Measurements from ENCODE around the gene AMBP. TPM values are rescaled to one million over a fixed set of nuclear protein-coding genes. Genes with fewer than 3 reads are reported as not detected.

Gene AMBP
- total RNA-seq, 2 donors from 2014 or later, result 0.21 to 0.39 TPM

DNA sequence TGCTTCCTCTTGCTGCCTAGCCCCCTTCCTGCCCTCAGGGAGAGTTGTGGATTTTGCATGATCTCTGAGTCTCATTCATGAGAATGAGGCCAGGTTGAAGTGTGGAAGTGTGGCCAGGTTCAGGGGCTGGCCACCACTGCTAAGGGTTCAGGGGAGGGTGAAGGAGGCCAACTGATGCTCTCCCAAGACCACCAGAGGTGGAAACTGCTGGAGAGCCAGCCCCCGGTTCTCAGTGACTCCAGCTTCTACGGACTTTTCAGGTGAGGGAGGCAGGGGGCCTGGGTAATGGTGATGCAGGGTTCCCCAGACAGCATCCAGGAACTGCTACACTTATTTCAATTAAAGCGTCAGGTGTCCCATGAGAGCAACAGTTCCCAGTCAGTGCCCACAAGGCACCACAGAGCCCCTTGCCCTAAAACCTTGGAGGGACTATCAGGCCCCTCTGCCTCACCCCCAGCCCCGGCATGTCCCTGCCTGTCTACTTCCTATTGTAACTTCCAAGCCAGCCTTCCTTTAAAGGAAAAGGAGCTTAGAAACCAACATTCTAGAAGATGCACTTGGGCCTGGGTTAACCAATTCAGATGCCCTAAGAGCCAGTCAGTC is 50.1 kb downstream of the AMBP start:
- DNase-seq, result no peak

GRCh38 chr9:114027159-114027862 is 50.8 kb downstream of the AMBP start:
- no peak for DNase-seq
- intact Hi-C loops (cut with DNase I), result no loop called here
- ATAC-seq, result no peak

More for the DNA sequence above, 50.1 kb downstream of the AMBP start:
- no peak for ATAC-seq
- intact Hi-C loops (cut with DNase I), result no loop called here

DNA sequence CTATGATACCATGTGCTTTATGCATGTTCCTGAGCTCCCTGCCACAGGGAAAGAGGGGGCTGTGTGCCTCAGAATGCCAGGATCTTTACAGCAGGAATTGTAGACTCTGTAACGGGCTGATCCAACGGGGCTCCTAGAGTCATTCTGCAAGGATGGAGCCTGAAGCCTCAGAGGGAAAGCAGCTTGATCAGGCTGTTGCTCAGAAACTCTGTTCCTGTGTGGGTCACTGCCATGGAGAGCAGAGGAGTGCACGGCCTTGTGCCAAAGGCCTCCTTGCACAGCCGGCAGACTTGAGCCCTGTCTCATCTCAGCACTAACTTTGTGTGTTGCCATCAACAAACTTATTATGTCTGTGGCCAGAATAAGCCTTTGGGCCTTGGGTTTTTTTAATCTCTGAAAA is 51.8 kb downstream of the AMBP start:
- DNase-seq (no peak), ATAC-seq (no peak)
- intact Hi-C loops (cut with DNase I), result no loop called here

- ATAC-seq (no peak), DNase-seq (no peak)
- intact Hi-C loops (cut with DNase I), result no loop called here
Observed at GRCh38 chr9:114025760-114026159, 52.3 kb downstream of the AMBP start.

- DNase-seq (no peak), ATAC-seq (no peak)
- intact Hi-C loops (cut with DNase I), result no loop called here
Observed at GRCh38 chr9:114025196-114025753, 52.8 kb downstream of the AMBP start.

- intact Hi-C loops (cut with DNase I), result no loop called here
- ATAC-seq (no peak), DNase-seq (no peak)
Observed at GRCh38 chr9:114023961-114024360, 54.1 kb downstream of the AMBP start.

GRCh38 chr9:114021578-114021977 is 56.5 kb downstream of the AMBP start:
- ATAC-seq (no peak), DNase-seq (no peak)
- intact Hi-C loops (cut with DNase I), result no loop called here

DNA sequence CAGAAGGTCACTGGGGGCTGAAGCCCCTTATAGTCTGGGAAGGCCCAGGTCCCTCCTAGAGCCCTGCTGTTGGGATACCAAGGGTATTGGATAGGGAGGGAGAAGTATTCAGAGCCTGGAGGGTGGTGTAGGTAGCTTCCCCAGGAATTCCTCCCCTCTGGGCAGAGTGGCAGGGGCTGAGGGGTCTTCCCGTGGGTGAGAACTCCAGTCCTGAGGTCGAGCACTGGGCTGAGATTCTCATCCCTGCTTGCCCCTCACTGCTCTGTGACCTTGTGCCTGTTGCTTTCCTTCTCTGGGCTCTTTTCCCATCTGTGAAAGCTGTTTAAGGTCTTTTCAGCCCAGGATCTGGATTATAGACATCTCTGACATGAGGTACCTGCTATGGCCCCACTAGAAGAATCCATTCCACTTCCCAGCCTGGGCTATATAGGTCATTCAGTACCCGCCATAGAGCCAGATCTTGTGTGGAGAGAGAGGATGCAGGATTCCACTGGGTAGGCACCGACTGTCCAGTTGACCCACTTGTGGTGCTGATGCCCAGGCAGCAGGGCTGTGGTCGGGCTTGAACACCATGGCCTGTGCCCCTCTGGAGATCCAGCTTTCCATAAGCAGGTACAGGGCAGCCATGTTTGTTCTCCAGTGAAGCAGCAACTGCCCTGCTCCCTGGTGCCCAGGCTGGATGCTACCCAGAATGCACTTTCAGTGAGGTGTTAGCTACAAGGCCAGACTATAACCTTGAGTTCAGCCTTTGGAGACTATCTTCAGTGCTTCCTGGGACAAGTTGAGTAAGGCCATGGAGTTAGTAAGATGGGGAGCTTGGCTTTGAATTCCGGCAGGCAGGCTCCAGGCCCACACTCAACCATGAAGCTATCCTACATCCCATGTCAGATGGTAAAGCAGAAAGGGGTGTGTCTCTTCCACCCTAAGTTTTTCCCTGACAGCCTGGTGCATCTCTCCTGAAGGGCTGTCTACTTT is 60.1 kb downstream of the AMBP start:
- DNase-seq (no peak), ATAC-seq (no peak)
- intact Hi-C loops (cut with DNase I), result no loop called here

GRCh38 chr9:114016629-114017423 is 61.3 kb downstream of the AMBP start:
- intact Hi-C loops (cut with DNase I), result no loop called here
- DNase-seq (no peak), ATAC-seq (no peak)

DNA sequence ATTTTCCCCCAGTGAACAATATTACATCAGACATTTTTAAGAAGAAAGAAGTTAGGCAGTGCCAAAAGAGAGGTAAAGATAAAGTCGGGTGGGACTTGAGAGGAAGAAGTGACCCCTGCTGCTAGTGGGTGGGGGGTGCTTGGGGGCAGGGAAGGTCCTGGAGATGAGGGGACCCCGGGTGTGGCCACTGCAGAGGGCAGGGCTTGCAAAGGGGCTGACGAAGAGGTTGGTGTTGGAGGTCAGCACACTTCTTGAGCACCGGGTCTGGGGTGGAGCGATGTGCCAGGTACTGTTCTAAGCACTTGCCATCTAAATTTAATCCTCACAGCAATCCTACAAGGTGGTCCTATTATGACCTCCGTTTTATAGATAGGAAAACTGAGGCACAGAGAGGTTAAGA is 62.0 kb downstream of the AMBP start:
- ATAC-seq, result no peak
- intact Hi-C loops (cut with DNase I), result no loop called here
- DNase-seq, result no peak

GRCh38 chr9:114015607-114016006 is 62.5 kb downstream of the AMBP start:
- intact Hi-C loops (cut with DNase I), result no loop called here
- ATAC-seq (no peak), DNase-seq (no peak)

DNA sequence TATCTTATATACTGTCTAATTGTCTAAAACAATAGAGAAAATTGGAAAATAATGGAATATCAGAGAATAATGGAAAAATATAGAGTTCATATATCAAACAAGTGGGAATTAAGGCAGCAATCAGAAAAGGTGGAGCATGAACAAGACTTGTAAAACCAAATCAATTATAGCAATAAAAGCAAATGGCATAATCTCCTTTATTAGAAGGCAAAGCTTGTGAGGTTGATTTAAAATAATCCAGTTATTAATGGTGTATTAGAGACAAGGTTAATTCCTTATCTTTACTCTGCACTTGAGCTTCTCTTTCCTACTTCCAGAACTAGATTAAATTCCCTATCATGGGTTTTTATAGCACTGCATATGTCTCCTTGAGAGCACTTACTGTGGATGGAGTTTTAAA is 64.1 kb downstream of the AMBP start:
- intact Hi-C loops (cut with DNase I), result no loop called here
- ATAC-seq, result no peak
- no peak for DNase-seq

GRCh38 chr9:114012126-114012525 is 66.0 kb downstream of the AMBP start:
- ATAC-seq, result no peak
- DNase-seq, result no peak
- intact Hi-C loops (cut with DNase I), result no loop called here

DNA sequence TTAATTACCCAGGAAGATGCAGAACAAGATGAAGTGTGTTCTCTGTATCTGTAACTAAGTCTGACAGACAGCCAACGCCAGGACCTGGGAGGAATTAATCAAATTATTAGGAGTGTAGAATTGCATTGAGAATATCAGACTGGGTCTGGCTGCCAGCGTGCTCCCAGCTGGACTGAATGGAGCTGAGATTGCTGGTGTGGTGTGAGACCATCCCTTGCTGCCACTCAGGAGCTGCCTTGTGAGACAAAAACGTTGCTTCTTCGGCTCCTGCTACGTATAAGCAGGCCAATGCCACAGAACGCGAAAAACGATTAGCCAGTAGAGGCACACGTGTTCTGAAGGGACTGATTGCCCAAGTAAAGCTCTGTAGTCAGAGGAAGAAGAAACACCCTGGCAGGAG is 66.8 kb downstream of the AMBP start:
- intact Hi-C loops (cut with DNase I), result no loop called here
- DNase-seq, result no peak
- ATAC-seq, result no peak

Other genes with a start within 250 kb of the AMBP start
- 1 to 10 TPM; 4.0 to 4.1 TPM for gene ZNF618, start 202.0 kb downstream of the AMBP start, total RNA-seq
- gene KIF12, start 21.0 kb upstream of the AMBP start, total RNA-seq, result under 1 TPM in 1 of 2 donors, not detected in 1; 0.09 TPM
- 1 to 10 TPM; 7.0 to 9.2 TPM for gene COL27A1, start 77.2 kb upstream of the AMBP start, total RNA-seq
- 1 to 10 TPM in 1 of 2 donors, under 1 TPM in 1; 0.71 to 4.8 TPM for gene ORM1, start 244.8 kb upstream of the AMBP start, total RNA-seq

All from left cardiac atrium (tissue), 4 donors.